Measurements from ENCODE around the gene PLXNA2. TPM values are rescaled to one million over a fixed set of nuclear protein-coding genes. Genes with fewer than 3 reads are reported as not detected.

PLXNA2 gene
- total RNA-seq, 8 experiments from 2014 or later, result 14.3 to 50.5 (median 34.1) TPM

DNA sequence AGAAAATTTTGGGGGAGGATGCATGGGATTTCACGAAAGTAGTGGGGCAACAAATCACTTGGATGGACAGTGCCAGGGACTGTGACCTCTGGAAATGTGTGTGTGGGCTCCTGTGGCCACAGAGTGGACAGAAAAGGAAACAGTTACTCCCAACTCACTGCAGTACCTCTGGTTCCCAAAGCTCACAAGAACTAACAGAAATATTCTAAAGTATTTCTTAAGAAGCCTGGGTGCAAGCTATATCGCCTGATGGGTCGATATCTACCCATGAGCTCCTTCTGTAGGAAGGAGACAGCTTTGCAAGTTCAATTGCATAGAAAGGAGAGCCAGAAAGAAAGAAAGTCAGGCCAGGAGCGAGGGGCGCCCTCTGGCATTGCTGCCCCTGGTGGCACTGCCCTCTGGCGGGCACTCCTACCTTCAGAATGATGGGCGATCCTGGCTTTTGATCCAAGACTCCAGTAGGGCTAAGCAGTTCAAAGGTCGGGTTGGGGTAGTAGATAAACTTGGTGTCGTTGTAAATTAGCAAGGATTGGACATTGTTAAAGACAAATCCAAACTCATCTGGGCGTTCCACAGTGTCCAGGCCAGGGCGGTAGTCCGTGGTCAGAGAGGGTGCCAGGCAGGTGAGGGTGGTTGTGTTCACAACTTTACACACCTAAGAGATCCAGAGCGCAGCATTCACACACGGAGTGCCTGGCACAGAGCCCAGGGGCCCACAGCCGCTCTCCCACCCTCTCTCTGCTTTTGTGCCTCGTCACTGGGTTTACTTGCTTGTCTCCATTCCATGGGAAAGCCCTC lies 198.5 kb downstream of the PLXNA2 start:
- H3K27ac ChIP-seq, result no peak overlapping the region
- H3K4me1 ChIP-seq (replicated peaks in 1 of 2), result peaks cover 0 to 4% of the 10 kb centered on the region in 2 donors
- H3K4me3 ChIP-seq, result no peak overlapping the region
- WGBS, 10 experiments, result 82 to 100% (median 87%) methylated on average over 1 to 12 of the region's 16 CpGs; no CpG with 5 or more reads in 1 of the 10 experiments
- ATAC-seq (replicated peaks in 6 of 8), result peak in 1 of 8 experiments; percentile 6
- in situ Hi-C loops (cut with MboI; ENCODE audit: low pct_unique_long_range_greater_than_20kb in 2 of 9, low sequenced_read_pairs in 9 of 9, unreplicated experiment in 9 of 9), result loop anchor here in 1 of 9 experiments (25.0 kb wide), 1 partner anchor 192 kb away; the partner anchor contains the start of gene PLXNA2

DNA sequence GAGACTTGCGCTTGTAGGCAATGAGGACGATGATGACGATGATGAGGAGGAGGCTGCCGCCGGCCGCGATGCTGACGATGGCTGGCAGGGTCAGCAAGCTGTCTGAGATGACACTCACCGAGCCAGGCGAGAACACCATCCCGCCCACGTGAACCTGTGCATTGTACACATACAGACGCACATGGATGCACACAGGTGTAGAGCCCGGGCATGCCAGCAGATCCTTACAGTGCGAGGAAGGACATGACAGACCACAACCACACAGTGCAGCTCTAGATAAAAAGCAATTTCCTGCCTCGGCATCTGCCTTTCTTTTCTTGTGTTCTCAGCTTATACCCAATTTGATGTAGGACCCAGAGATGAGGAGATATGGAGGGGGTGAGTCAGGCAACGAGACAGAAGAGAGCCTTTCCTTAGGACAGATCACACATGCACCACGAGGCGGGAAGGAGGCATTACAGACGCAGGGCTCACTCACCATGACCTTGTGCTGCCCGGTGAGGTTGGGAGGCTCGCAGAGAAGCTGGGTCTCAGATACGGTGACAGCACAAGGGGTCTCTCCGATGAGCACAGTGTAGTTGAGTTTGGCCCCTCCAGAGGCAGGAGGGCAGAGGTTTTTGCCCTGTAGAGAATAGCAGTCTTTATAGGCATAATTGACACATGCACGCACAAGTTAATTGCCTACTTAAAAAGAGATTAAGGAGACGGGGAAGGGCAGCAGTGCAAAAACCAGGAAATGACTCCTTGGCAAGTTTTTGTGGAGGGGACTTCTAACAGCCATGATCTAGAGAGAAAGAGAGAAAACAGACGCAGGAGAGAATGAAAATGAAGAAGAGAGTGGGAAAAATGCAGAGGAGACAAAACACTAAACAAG lies 199.4 kb downstream of the PLXNA2 start:
- 32 to 100% (median 87%) methylated on average over 2 to 27 of the region's 27 CpGs for WGBS, 10 experiments
- Histone ChIP-seq H3K4me1 (replicated peaks in 1 of 2) (peaks cover 0 to 4% of the 10 kb centered on the region in 2 donors), H3K27ac (no peak overlapping the region), H3K4me3 (no peak overlapping the region)
- in situ Hi-C loops (cut with MboI; ENCODE audit: low pct_unique_long_range_greater_than_20kb in 2 of 9, low sequenced_read_pairs in 9 of 9, unreplicated experiment in 9 of 9), result loop anchor here in 1 of 9 experiments (25.0 kb wide), 1 partner anchor 192 kb away; the partner anchor contains the start of gene PLXNA2
- ATAC-seq (replicated peaks in 6 of 8), result no peak

DNA sequence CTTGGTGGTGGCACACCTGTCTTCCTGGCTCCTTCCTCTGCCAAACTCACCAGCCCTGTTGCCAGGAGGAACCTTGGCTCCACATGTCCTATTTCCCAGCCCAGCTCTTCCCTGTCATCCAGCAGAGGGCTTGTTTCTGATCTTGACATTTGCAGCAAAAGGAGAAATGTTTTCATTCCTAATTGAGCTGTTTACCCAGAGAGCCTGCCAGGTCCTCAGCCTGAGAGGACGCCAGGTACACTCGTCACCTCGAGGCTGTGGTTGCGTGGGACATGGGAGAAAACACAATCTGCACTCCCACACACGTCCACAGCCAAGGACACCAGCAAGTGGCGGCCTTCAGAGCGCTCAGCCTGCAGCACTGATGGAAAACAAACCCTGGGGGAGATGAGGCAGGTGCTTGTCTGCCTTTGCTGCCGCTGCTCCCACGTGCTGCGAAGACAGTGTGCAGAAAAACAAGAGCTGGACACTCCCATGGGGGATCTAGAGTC lies 200.4 kb downstream of the PLXNA2 start:
- Histone ChIP-seq H3K27ac (no peak overlapping the region), H3K4me3 (no peak overlapping the region), H3K4me1 (replicated peaks in 1 of 2) (peaks cover 0 to 4% of the 10 kb centered on the region in 2 donors)
- in situ Hi-C loops (cut with MboI; ENCODE audit: low pct_unique_long_range_greater_than_20kb in 2 of 9, low sequenced_read_pairs in 9 of 9, unreplicated experiment in 9 of 9), result loop anchor here in 1 of 9 experiments (25.0 kb wide), 1 partner anchor 194 kb away; the partner anchor contains the start of gene PLXNA2
- no peak for ATAC-seq (replicated peaks in 6 of 8)
- 60 to 84% methylated on average over 1 to 9 of the region's 10 CpGs; no CpG with 5 or more reads in 8 of the 10 experiments for WGBS, 10 experiments

DNA sequence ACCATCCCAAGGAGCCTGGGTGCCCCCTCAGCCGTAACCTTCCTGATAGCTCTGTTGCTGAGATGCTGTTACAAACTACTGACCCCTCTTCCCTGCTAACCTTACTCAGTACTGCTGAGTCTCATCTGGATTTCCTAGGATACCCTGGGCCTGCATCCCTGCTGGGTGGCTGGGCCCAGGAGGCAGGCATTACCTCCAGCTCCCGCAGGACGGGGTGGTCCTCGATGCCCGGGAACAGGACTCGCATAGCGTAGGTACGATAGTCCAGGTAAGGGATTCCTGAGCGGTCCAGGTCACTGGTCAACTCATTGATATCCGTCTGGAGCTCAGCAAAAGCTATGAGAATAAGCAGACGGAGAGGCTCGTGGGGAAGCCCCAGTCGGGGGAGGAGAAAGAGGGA lies 201.3 kb downstream of the PLXNA2 start:
- 84 to 100% (median 95%) methylated on average over 1 to 11 of the region's 13 CpGs; no CpG with 5 or more reads in 2 of the 10 experiments for WGBS, 10 experiments
- ATAC-seq (replicated peaks in 6 of 8), result no peak
- Histone ChIP-seq H3K27ac (no peak overlapping the region), H3K4me3 (no peak overlapping the region), H3K4me1 (replicated peaks in 1 of 2) (peaks cover 0 to 4% of the 10 kb centered on the region in 2 donors)
- in situ Hi-C loops (cut with MboI; ENCODE audit: low pct_unique_long_range_greater_than_20kb in 2 of 9, low sequenced_read_pairs in 9 of 9, unreplicated experiment in 9 of 9), result loop anchor here in 1 of 9 experiments (25.0 kb wide), 1 partner anchor 194 kb away; the partner anchor contains the start of gene PLXNA2

DNA sequence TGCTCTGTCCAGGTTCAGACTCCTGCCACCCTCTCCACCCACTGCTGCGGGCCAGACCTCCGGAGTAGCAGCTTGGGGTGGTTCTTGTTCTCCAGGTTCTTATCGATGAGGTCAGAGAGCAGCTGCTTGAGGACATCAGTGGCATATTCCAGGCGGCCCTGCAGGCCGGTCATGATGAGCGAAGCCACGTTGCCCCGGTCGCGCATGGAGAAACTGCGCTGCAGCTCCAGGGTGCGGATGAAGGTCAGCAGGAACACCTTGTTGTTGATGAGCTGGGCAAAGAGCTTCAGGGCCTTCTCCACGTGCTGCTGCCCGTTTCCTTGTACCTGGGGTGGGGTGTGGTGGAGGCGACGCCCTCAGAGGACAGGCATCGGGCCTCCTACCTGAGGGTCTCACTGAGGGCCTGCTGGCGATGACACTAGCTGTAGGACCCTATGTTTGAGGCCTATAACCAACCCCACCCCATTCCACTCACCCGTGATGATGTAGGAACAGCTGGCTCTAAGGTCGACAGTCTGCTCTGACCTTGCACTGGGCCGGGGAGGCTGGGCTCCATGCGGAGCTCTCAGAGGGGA lies 202.1 kb downstream of the PLXNA2 start:
- H3K27ac ChIP-seq, result no peak overlapping the region
- in situ Hi-C loops (cut with MboI; ENCODE audit: low pct_unique_long_range_greater_than_20kb in 2 of 9, low sequenced_read_pairs in 9 of 9, unreplicated experiment in 9 of 9), result loop anchor here in 1 of 9 experiments (25.0 kb wide), 1 partner anchor 195 kb away; the partner anchor contains the start of gene PLXNA2
- ATAC-seq (replicated peaks in 6 of 8), result no peak

DNA sequence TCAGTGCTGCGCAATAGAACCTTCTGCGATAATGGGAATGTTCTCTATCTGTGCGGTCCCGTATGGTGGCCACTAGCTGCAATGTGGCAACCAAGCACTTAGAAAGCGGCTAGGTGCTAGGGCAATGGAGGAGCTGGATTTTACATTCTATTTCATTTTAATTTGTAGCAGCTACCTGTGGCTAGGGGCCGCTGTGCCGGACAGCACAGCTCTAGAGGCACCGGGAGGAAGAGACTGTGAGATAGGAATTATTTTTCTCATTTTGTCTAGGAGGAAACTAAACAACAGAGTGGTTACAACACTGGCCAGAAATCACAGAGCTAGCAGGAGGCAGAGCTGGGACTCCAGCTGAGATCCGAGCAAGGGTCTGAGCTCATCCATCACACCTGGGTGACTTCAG lies 202.7 kb downstream of the PLXNA2 start:
- Histone ChIP-seq H3K4me3 (no peak overlapping the region), H3K27ac (no peak overlapping the region), H3K4me1 (replicated peaks in 1 of 2) (peaks cover under 1 to 4% of the 10 kb centered on the region in 2 donors)
- no peak for ATAC-seq (replicated peaks in 6 of 8)
- in situ Hi-C loops (cut with MboI; ENCODE audit: low pct_unique_long_range_greater_than_20kb in 2 of 9, low sequenced_read_pairs in 9 of 9, unreplicated experiment in 9 of 9), result loop anchor here in 1 of 9 experiments (25.0 kb wide), 1 partner anchor 196 kb away; the partner anchor contains the start of gene PLXNA2
- WGBS, 10 experiments, result 88 to 100% (median 96%) methylated on average over 1 to 9 of the region's 9 CpGs; no CpG with 5 or more reads in 1 of the 10 experiments

More for the DNA sequence above, 202.1 kb downstream of the PLXNA2 start:
- no peak overlapping the region for H3K4me3 ChIP-seq
- WGBS, 10 experiments, result 92 to 100% (median 95%) methylated on average over 1 to 20 of the region's 22 CpGs; no CpG with 5 or more reads in 4 of the 10 experiments
- H3K4me1 ChIP-seq (replicated peaks in 1 of 2), result peaks cover 0 to 4% of the 10 kb centered on the region in 2 donors

DNA sequence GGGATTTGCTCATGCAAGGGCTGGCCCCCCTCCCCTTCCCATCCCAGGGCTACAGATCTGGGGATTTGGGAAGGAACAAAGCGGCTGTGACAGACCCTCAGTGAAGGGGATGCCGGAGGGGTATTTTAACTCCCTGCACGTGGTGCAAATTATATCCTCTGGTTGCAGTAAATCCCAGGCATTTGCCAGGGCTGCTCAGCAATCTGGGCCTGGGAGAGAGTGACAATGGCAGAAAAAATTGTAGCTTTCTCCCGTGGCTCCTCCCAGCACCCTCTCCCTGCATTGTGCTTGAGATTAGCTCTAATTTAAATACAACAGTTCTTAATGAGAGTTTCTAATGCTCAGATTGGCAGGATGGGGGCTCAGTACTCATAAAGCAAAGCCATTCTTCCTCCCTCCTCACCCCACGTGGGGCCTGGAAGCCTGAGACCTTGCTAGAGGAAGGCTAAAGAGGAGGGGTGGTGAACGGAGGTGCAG lies 203.3 kb downstream of the PLXNA2 start:
- peak in 3 of 8 experiments; percentile 39 to 60 (median 51) for ATAC-seq (replicated peaks in 6 of 8)
- WGBS, 10 experiments, result 42 to 100% (median 71%) methylated on average over 1 to 6 of the region's 6 CpGs; no CpG with 5 or more reads in 2 of the 10 experiments
- Histone ChIP-seq H3K4me1 (replicated peaks in 1 of 2) (peaks cover 3 to 8% of the 10 kb centered on the region in 2 donors), H3K4me3 (no peak overlapping the region), H3K27ac (no peak overlapping the region)
- in situ Hi-C loops (cut with MboI; ENCODE audit: low pct_unique_long_range_greater_than_20kb in 2 of 9, low sequenced_read_pairs in 9 of 9, unreplicated experiment in 9 of 9), result loop anchor here in 1 of 9 experiments (25.0 kb wide), 1 partner anchor 196 kb away; the partner anchor contains the start of gene PLXNA2

DNA sequence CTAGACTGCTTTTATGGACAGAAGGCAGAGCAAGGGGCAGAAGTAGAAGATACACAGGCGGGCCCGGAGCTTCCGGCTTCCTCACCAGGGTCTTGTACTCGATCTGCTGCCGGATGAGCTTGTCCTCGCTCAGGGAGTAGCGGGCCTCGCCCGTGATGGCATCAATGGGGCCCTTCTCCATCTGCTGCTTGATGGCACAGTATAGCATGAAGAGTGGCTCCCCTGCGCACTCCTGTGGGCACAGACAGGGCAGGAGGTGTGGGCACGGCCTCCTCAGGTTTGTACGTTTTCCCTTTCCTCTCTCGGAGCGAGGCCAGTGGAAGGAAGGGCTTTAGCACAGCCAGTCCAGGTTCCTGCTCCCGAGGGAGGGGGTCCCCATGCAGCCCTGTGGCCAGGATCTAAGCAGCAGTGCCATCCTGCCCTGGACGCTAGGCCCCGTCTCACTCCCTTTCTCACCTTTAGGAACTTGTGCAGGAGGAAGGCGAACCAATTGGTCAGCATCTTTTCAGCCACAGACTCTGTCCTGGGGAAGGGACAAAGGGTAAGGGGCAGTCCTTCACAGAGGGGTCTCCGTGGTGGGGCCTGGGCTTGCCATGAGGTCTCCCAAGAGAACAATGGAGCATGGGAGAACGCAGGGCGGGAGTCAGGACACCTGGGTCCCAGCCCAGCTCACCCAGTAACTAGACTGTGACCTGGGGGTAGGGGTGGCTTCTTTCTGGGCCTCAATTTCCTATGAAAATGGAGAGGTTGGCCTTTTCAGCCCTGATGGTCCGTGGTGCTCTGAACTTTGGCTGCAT lies 204.4 kb downstream of the PLXNA2 start:
- 50 to 100% (median 97%) methylated on average over 1 to 12 of the region's 22 CpGs; no CpG with 5 or more reads in 4 of the 10 experiments for WGBS, 10 experiments
- peaks cover 3 to 8% of the 10 kb centered on the region in 2 donors for H3K4me1 ChIP-seq (replicated peaks in 1 of 2)
- in situ Hi-C loops (cut with MboI; ENCODE audit: low pct_unique_long_range_greater_than_20kb in 2 of 9, low sequenced_read_pairs in 9 of 9, unreplicated experiment in 9 of 9), result loop anchor here in 1 of 9 experiments (25.0 kb wide), 1 partner anchor 198 kb away; the partner anchor contains the start of gene PLXNA2
- H3K27ac ChIP-seq, result no peak overlapping the region
- no peak overlapping the region for H3K4me3 ChIP-seq
- ATAC-seq (replicated peaks in 6 of 8), result no peak

DNA sequence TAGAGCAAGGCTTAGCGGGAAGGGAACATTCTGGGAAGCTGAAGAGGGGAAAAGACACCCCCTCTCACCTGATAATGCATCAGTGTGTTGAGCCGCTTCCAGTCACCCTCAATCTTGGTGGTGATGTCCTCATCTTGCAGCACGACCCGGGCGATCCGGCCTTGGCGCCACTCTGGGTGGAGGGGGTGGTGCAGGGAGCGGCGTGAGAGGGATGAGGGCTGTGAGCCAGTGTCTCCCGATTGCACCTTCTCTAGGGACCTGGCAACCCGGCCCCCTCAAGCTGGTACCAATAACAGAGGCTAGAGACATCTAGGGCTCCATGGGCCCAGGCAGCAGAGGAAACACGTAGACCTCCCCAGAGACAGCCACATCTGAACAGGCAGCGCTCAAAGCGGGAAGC lies 205.9 kb downstream of the PLXNA2 start:
- H3K27ac ChIP-seq, result no peak overlapping the region
- H3K4me1 ChIP-seq (replicated peaks in 1 of 2), result peaks cover 3 to 8% of the 10 kb centered on the region in 2 donors
- H3K4me3 ChIP-seq, result no peak overlapping the region
- 83 to 100% (median 93%) methylated on average over 1 to 14 of the region's 14 CpGs; no CpG with 5 or more reads in 6 of the 10 experiments for WGBS, 10 experiments
- no peak for ATAC-seq (replicated peaks in 6 of 8)
- in situ Hi-C loops (cut with MboI; ENCODE audit: low pct_unique_long_range_greater_than_20kb in 2 of 9, low sequenced_read_pairs in 9 of 9, unreplicated experiment in 9 of 9), result loop anchor here in 1 of 9 experiments (25.0 kb wide), 1 partner anchor 199 kb away; the partner anchor contains the start of gene PLXNA2

DNA sequence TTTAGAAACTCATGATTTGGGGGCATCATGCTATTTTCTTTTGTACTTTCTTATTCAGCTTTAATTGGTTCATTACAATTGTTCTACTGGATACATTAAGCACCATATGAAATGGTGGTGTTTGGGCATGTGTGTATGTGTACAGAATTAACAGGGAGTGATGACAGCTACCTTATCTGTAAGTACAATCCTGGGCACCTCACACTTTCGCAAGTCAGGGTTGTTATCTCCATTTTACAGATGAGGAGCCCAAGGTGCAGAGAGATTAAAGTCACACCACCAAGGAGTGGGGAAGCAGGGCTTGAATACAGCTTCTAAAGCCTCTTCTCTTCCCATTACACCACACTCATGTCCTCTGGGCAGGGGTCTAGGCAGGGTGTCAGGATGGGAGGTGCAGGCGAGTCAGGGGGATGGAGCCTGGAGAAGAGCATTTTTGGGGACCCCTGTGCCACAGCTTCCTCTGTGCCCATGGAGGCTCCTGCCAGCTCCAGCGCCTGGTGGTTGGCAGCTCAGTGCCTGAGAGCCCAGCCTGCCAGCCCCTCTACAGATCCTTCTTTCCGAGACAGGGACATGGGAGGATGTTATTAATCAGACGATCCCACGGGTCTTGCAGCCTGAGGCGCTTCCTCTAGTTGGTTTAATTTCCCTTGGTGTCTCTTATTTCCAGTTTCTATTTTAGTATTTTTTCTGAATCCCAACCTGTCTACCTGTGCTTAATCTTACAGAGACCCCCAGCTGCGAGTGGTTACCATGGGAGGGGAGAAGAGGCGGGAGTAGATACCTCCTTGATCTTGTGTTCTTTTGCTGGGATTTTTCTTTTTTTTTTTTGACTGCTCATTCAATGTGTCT lies 207.0 kb downstream of the PLXNA2 start:
- WGBS, 10 experiments, result 83 to 100% (median 97%) methylated on average over 1 to 8 of the region's 9 CpGs; no CpG with 5 or more reads in 1 of the 10 experiments
- no peak for ATAC-seq (replicated peaks in 6 of 8)
- Histone ChIP-seq H3K4me3 (no peak overlapping the region), H3K27ac (no peak overlapping the region), H3K4me1 (replicated peaks in 1 of 2) (peaks cover 3 to 8% of the 10 kb centered on the region in 2 donors)
- in situ Hi-C loops (cut with MboI; ENCODE audit: low pct_unique_long_range_greater_than_20kb in 2 of 9, low sequenced_read_pairs in 9 of 9, unreplicated experiment in 9 of 9), result loop anchor here in 1 of 9 experiments (25.0 kb wide), 1 partner anchor 200 kb away; the partner anchor contains the start of gene PLXNA2

Data from motor neuron (in vitro differentiated cells).